ENCODE data around the gene SPAG16.

The SPAG16 gene

GRCh38 chr2:214380681-214381080 is 1096.4 kb downstream of the SPAG16 start:
- Histone ChIP-seq H3K36me3 (ENCODE audit: insufficient read depth, low read length) (no peaks in the 10 kb centered on the region), H3K9me2 (ENCODE audit: low read depth, low read length) (no peaks in the 10 kb centered on the region), H3K27me3 (ENCODE audit: insufficient read depth, low read length) (no peaks in the 10 kb centered on the region), H3K27ac (ENCODE audit: low read depth, low read length, poor library complexity, severe bottlenecking) (no peak overlapping the region), H3K4me3 (ENCODE audit: low read depth, low read length, poor library complexity, severe bottlenecking) (no peak overlapping the region), H3K4me2 (ENCODE audit: low read length) (no peak overlapping the region), H3K79me2 (ENCODE audit: insufficient read depth, low read length) (no peaks in the 10 kb centered on the region), H3K9ac (ENCODE audit: low read length) (no peak overlapping the region), H3F3A (ENCODE audit: insufficient read depth, low read length) (no peaks in the 10 kb centered on the region), H3K9me3 (ENCODE audit: low read length) (no peaks in the 10 kb centered on the region), H4K20me1 (ENCODE audit: insufficient read depth, low read length) (no peaks in the 10 kb centered on the region), H2AFZ (ENCODE audit: low read length) (no peak overlapping the region), H3K4me1 (ENCODE audit: insufficient read depth, low read length, severe bottlenecking) (no peaks in the 10 kb centered on the region)
- no peak for TF ChIP-seq EZH2 (IDR thresholded peaks at IDR 0.05; ENCODE audit: borderline replicate concordance, low read length)
- TF ChIP-seq, protein P1, sequence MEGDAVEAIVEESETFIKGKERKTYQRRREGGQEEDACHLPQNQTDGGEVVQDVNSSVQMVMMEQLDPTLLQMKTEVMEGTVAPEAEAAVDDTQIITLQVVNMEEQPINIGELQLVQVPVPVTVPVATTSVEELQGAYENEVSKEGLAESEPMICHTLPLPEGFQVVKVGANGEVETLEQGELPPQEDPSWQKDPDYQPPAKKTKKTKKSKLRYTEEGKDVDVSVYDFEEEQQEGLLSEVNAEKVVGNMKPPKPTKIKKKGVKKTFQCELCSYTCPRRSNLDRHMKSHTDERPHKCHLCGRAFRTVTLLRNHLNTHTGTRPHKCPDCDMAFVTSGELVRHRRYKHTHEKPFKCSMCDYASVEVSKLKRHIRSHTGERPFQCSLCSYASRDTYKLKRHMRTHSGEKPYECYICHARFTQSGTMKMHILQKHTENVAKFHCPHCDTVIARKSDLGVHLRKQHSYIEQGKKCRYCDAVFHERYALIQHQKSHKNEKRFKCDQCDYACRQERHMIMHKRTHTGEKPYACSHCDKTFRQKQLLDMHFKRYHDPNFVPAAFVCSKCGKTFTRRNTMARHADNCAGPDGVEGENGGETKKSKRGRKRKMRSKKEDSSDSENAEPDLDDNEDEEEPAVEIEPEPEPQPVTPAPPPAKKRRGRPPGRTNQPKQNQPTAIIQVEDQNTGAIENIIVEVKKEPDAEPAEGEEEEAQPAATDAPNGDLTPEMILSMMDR (IDR thresholded peaks at IDR 0.05; ENCODE audit: low read length): no peak

DNA sequence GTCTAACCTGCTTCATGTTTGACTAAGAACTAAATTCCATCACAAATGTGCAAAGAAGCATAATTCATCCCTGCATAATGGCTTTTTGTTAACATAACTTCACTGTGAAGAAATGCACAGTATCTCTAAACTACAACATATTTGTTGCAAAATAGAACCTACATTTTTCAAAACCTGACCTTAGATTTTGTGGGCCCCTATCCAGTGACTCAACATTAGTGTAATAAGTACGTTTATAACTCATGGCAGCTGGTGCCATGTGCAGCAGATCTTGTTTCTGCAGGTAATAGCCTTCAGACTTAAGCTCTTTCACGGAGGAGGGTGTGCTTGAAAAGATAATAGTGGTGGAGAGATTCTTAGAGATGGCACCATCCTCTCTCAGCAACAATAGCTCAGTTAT is 1098.0 kb downstream of the SPAG16 start:
- TF ChIP-seq EZH2 (IDR thresholded peaks at IDR 0.05; ENCODE audit: borderline replicate concordance, low read length): no peak
- TF ChIP-seq, protein P1 (IDR thresholded peaks at IDR 0.05; ENCODE audit: low read length): no peak
- Histone ChIP-seq H3K27me3 (ENCODE audit: insufficient read depth, low read length) (no peaks in the 10 kb centered on the region), H3K4me2 (ENCODE audit: low read length) (no peak overlapping the region), H3K79me2 (ENCODE audit: insufficient read depth, low read length) (no peaks in the 10 kb centered on the region), H3F3A (ENCODE audit: insufficient read depth, low read length) (no peaks in the 10 kb centered on the region), H3K9me3 (ENCODE audit: low read length) (no peaks in the 10 kb centered on the region), H2AFZ (ENCODE audit: low read length) (no peak overlapping the region), H3K36me3 (ENCODE audit: insufficient read depth, low read length) (no peaks in the 10 kb centered on the region), H4K20me1 (ENCODE audit: insufficient read depth, low read length) (no peaks in the 10 kb centered on the region), H3K27ac (ENCODE audit: low read depth, low read length, poor library complexity, severe bottlenecking) (no peak overlapping the region), H3K9ac (ENCODE audit: low read length) (no peak overlapping the region), H3K4me3 (ENCODE audit: low read depth, low read length, poor library complexity, severe bottlenecking) (no peak overlapping the region), H3K4me1 (ENCODE audit: insufficient read depth, low read length, severe bottlenecking) (no peaks in the 10 kb centered on the region), H3K9me2 (ENCODE audit: low read depth, low read length) (no peaks in the 10 kb centered on the region)

DNA sequence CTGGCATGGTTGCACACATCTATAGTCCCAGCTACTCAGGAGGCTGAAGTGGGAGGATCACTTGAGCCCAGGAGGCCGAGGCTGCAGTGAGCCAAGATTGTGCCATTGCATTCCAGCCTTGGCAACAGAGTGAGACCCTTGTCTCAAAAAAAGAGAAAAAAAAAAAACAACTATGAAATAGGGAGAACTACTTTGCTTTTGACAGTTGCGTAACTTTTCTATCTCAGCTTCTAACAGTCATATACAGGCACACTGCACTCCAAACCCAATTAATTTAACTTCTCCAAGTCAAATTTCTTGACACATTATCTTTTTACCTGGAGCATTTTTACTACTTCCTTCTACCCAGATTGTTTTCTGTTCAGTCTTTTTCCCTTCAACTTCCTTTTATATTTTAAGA is 1102.5 kb downstream of the SPAG16 start:
- H3K4me1 ChIP-seq (ENCODE audit: insufficient read depth, low read length, severe bottlenecking): no peaks in the 10 kb centered on the region
- no peaks in the 10 kb centered on the region for H3K27me3 ChIP-seq (ENCODE audit: insufficient read depth, low read length)
- no peaks in the 10 kb centered on the region for H3F3A ChIP-seq (ENCODE audit: insufficient read depth, low read length)
- H3K9ac ChIP-seq (ENCODE audit: low read length): no peak overlapping the region
- no peaks in the 10 kb centered on the region for H3K9me2 ChIP-seq (ENCODE audit: low read depth, low read length)
- H3K79me2 ChIP-seq (ENCODE audit: insufficient read depth, low read length): no peaks in the 10 kb centered on the region
- H4K20me1 ChIP-seq (ENCODE audit: insufficient read depth, low read length): no peaks in the 10 kb centered on the region
- H3K4me3 ChIP-seq (ENCODE audit: low read depth, low read length, poor library complexity, severe bottlenecking): no peak overlapping the region
- H2AFZ ChIP-seq (ENCODE audit: low read length): no peak overlapping the region
- no peak overlapping the region for H3K27ac ChIP-seq (ENCODE audit: low read depth, low read length, poor library complexity, severe bottlenecking)
- H3K9me3 ChIP-seq (ENCODE audit: low read length): no peaks in the 10 kb centered on the region
- H3K4me2 ChIP-seq (ENCODE audit: low read length): no peak overlapping the region
- TF ChIP-seq EZH2 (IDR thresholded peaks at IDR 0.05; ENCODE audit: borderline replicate concordance, low read length): no peak
- TF ChIP-seq, protein P1 (IDR thresholded peaks at IDR 0.05; ENCODE audit: low read length): no peak
- no peaks in the 10 kb centered on the region for H3K36me3 ChIP-seq (ENCODE audit: insufficient read depth, low read length)

Measured in OCI-LY1 (cell line).